WTC11 (cell line): ENCODE results near the gene GJA3. TPM values are rescaled to one million over a fixed set of nuclear protein-coding genes. Genes with fewer than 3 reads are reported as not detected.
A peak's percentile ranks its signal among the peaks of the same experiment; 100 is the strongest.

Source experiments
- ATAC-seq: fragments of 200-7000 bp; cut with Tn5 transposase; 2 replicates; pipeline ENCODE4 v1.10.0; 2021; ENCODE audit warnings: mild to moderate bottlenecking, moderate library complexity
- CTCF ChIA-PET: fragments of 300-600 bp; sonication (Branson Sonifier 250); formaldehyde crosslinking; loops from one replicate; lab custom pipeline; 2021; ENCODE audit warnings: antibody characterized with exemption; lab: Charles Lee
- POLR2A ChIA-PET: fragments of 350-600 bp; sonication (Branson Sonifier 250); formaldehyde crosslinking; loops from one replicate; lab custom pipeline; 2021; ENCODE audit warnings: antibody characterized with exemption; lab: Charles Lee
- DNase-seq: peaks from one replicate; pipeline ENCODE4 v3.0.0; 2021; ENCODE audit warnings: low spot score
- H3K27ac Mint-ChIP-seq: 2 replicates; pipeline ENCODE4 v1.8.0; 2021; ENCODE audit warnings: mixed read lengths
- H3K27me3 Mint-ChIP-seq: 2 replicates; pipeline ENCODE4 v1.8.0; 2021; ENCODE audit warnings: low read depth, mild to moderate bottlenecking, moderate library complexity, mixed read lengths
- H3K36me3 Mint-ChIP-seq: 2 replicates; pipeline ENCODE4 v1.8.0; 2021; ENCODE audit warnings: mixed read lengths
- H3K4me1 Mint-ChIP-seq: 2 replicates; pipeline ENCODE4 v1.8.0; 2022; ENCODE audit warnings: mixed read lengths
- H3K4me3 Mint-ChIP-seq: 2 replicates; pipeline ENCODE4 v1.8.0; 2021; ENCODE audit warnings: mild to moderate bottlenecking, moderate library complexity, mixed read lengths
- H3K9me3 Mint-ChIP-seq: 2 replicates; pipeline ENCODE4 v1.8.0; 2021; ENCODE audit warnings: mixed read lengths
- AFF4 ChIP-seq: sonication (generic); formaldehyde crosslinking; IDR thresholded peaks from 2 replicates; pipeline ENCODE4 v1.8.1; 2023; ENCODE audit warnings: mild to moderate bottlenecking, missing genetic modification reagents, borderline replicate concordance
- ATF2 ChIP-seq: sonication (generic); formaldehyde crosslinking; IDR thresholded peaks from 2 replicates; pipeline ENCODE4 v1.8.1; 2022; ENCODE audit warnings: low read depth, missing genetic modification reagents, borderline replicate concordance
- ERG ChIP-seq: fragments of 250-450 bp; sonication (Bioruptor Pico); IDR thresholded peaks from 2 replicates; pipeline ENCODE4 v1.8.0; 2021; ENCODE audit warnings: mild to moderate bottlenecking
- FOXP1 ChIP-seq: sonication (generic); formaldehyde crosslinking; IDR thresholded peaks from 2 replicates; pipeline ENCODE4 v1.8.0; 2022; ENCODE audit warnings: missing genetic modification reagents, mild to moderate bottlenecking, moderate library complexity, borderline replicate concordance
- JAZF1 ChIP-seq: fragments of 250-450 bp; sonication (Bioruptor Pico); IDR thresholded peaks from 2 replicates; pipeline ENCODE4 v1.9.0; 2021; ENCODE audit warnings: moderate library complexity, mild to moderate bottlenecking, inconsistent platforms
- MAX ChIP-seq: sonication (generic); formaldehyde crosslinking; IDR thresholded peaks from 2 replicates; pipeline ENCODE4 v1.8.0; 2022; ENCODE audit warnings: mild to moderate bottlenecking, missing genetic modification reagents
- MXD4 ChIP-seq: fragments of 250-450 bp; sonication (Bioruptor Pico); IDR thresholded peaks from 2 replicates; pipeline ENCODE4 v1.8.0; 2021; ENCODE audit warnings: mild to moderate bottlenecking, moderate library complexity, borderline replicate concordance
- NR3C1 ChIP-seq: sonication (generic); formaldehyde crosslinking; conservative IDR thresholded peaks from 2 replicates; pipeline ENCODE4 v1.8.1; 2023; ENCODE audit warnings: low read depth, mild to moderate bottlenecking, missing genetic modification reagents
- OVOL2 ChIP-seq: fragments of 250-450 bp; sonication (Bioruptor Pico); IDR thresholded peaks from 2 replicates; pipeline ENCODE4 v1.9.0; 2021; ENCODE audit warnings: mild to moderate bottlenecking, borderline replicate concordance
- PRRX2 ChIP-seq: fragments of 250-450 bp; sonication (Bioruptor Pico); IDR thresholded peaks from 2 replicates; pipeline ENCODE4 v1.8.0; 2021; ENCODE audit warnings: mild to moderate bottlenecking
- SMAD3 ChIP-seq: sonication (generic); formaldehyde crosslinking; IDR thresholded peaks from 2 replicates; pipeline ENCODE4 v1.8.0; 2022; ENCODE audit warnings: missing genetic modification reagents, mild to moderate bottlenecking, borderline replicate concordance
- TEAD4 ChIP-seq: sonication (generic); formaldehyde crosslinking; IDR thresholded peaks from 2 replicates; pipeline ENCODE4 v1.8.0; 2022; ENCODE audit warnings: mild to moderate bottlenecking, missing genetic modification reagents
- ZBTB43 ChIP-seq: sonication (generic); formaldehyde crosslinking; IDR thresholded peaks from 2 replicates; pipeline ENCODE4 v1.8.1; 2023; ENCODE audit warnings: mild to moderate bottlenecking, missing genetic modification reagents
- ZSCAN18 ChIP-seq: fragments of 250-450 bp; sonication (Bioruptor Pico); IDR thresholded peaks from 2 replicates; pipeline ENCODE4 v2.1.2; 2022; ENCODE audit warnings: mild to moderate bottlenecking, moderate library complexity
- total RNA-seq: library from RNA; stranded (reverse); gene quantifications from 3 replicates; pipeline ENCODE4 v1.2.3, GENCODE V29; 2021

The GJA3 gene
- total RNA-seq, 1 experiment from 2014 or later = 0.48 TPM

GRCh38 chr13:20118268-20119140, 42.3 kb downstream of the GJA3 start:
- Mint-ChIP-seq H3K9me3 (no peaks in the 10 kb centered on the region), H3K4me1 (peaks cover 27% of the 10 kb centered on the region), H3K27me3 (peaks cover 4% of the 10 kb centered on the region; the same call in 1 of the 2 replicates), H3K4me3 (peak overlapping the region; percentile 67), H3K36me3 (no peaks in the 10 kb centered on the region), H3K27ac (no peak overlapping the region)
- peak; percentile 46 for DNase-seq
- POLR2A ChIA-PET = interaction anchor here (0.6 to 1.9 kb wide), 2 partner anchors 9 to 182 kb away, joined by 3 to 7 read pairs; no protein-coding TSS in a partner anchor
- peak; percentile 41 for ATAC-seq
- CTCF ChIA-PET = interaction anchor here (0.7 to 2.7 kb wide), 11 partner anchors 9 to 191 kb away, joined by 3 to 42 read pairs (median 3); partner anchors contain the start of gene GJA3
- TF ChIP-seq MAX (CRISPR knock-in tag) (peak; percentile 51; the same call in 1 of the 2 replicates), ATF2 (CRISPR knock-in tag) (no peak)

GRCh38 chr13:20116213-20116612, 44.6 kb downstream of the GJA3 start:
- Mint-ChIP-seq H3K4me1 (peaks cover 22% of the 10 kb centered on the region), H3K9me3 (no peaks in the 10 kb centered on the region), H3K27me3 (peaks cover 4% of the 10 kb centered on the region; the same call in 1 of the 2 replicates), H3K4me3 (no peak overlapping the region; the same call in 1 of the 2 replicates), H3K27ac (no peak overlapping the region), H3K36me3 (no peaks in the 10 kb centered on the region)
- DNase-seq (no peak), ATAC-seq (no peak; the same call in 1 of the 2 replicates)
- POLR2A ChIA-PET = no interaction called here
- TF ChIP-seq AFF4 (CRISPR knock-in tag) (no peak), TEAD4 (CRISPR knock-in tag) (no peak), OVOL2 (CRISPR knock-in tag) (no peak), PRRX2 (no peak), FOXP1 (CRISPR knock-in tag) (no peak), NR3C1 (CRISPR knock-in tag) (no peak), ZBTB43 (no peak), MXD4 (CRISPR knock-in tag) (no peak), JAZF1 (CRISPR knock-in tag) (no peak), ZSCAN18 (CRISPR knock-in tag) (no peak), ERG (CRISPR knock-in tag) (no peak), SMAD3 (no peak)
- CTCF ChIA-PET = interaction anchor here (0.6 to 1.5 kb wide), 5 partner anchors 9 to 43 kb away, joined by 3 to 7 read pairs (median 5); no protein-coding TSS in a partner anchor
